Activated CD4-positive, alpha-beta T cell treated with anti-CD3 and anti-CD28 coated beads, Interleukin-2, amount 50 U/mL, for 4 hours (primary cell): ENCODE results near the gene UGCG.
"Not testable (repeated sequence)": the region's sequence is repeated elsewhere in the genome, so short reads cannot be mapped to it uniquely, and the experiment has no call there.

Source experiments
- DNase-seq, 2 experiments: peaks; one replicate each; pipeline ENCODE4 v3.0.0-alpha.2; 2020

The UGCG gene

DNA sequence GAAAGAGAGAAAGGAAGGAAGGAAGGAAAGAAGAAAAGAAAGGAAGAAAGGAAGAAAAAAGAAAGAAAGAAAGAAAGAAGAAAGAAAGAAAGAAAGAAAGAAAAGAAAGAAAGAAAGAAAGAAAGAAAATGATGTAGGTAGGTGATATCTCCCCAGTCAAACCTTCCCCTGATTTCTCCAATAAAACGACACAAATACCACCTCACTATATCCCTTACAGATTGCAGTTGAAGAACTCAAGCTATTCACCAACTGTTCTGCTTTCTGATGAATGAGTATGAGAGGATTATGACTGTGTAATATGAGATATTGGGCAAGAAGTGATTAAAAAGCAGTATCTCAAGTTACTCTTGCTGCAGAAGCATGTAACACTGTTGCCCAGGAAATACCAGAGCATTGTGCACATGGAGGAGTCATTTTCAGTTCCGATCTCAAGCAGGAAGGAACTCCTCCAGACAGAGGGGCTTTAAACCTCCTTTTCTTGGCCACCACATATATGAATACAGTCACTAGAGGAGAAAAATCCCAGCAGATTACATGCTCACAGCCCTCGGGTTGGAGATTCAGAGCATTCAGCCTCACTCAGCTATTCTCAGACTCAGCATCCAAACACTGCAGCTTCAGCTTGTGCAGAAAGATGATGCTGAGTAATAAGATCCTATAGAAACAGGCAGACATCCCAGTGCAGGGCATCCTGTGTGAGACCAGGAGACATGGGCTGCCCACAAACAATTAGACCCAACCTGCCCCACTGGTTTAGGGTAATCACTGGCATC lies 61.4 kb downstream of the UGCG start:
- DNase-seq: no peak

GRCh38 chr9:111959468-111960359 lies 63.1 kb downstream of the UGCG start:
- no peak for DNase-seq

DNA sequence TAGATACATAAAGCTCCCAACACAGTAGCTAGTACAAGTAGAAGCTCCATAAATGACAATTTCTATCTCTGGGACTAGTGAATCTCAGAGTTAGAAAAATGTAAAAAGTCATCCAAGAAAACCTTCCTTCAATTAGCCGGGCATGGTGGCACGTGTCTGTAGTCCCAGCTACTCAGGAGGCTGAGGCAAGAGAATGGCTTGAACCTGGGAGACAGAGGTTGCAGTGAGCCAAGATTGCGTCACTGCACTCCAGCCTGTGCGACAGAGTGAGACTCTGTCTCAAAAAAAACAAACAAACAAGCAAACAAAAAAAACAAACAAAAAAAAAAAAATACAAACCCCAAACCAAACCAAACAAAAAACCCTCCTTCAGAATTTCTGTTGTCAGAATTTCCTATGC lies 63.9 kb downstream of the UGCG start:
- not testable (repeated sequence) for DNase-seq

DNA sequence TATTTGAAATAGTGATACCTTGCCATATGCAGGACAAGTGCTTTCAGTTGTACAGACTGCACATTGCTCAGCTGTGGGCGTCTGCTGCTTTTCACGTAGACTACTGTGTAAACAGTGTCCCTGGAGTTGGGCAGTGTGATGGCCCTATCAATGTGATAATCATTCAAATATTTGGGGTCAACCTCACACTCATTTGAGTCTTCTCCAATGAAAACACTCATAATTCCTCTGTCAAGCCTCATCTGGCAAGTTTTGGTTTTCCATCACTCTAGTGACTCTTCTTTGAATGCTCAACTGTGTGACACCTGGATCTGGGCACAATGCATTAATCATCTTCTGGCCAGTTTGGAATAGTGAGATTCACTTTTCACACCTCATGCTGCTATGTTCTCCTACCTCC lies 64.4 kb downstream of the UGCG start:
- no peak for DNase-seq

DNA sequence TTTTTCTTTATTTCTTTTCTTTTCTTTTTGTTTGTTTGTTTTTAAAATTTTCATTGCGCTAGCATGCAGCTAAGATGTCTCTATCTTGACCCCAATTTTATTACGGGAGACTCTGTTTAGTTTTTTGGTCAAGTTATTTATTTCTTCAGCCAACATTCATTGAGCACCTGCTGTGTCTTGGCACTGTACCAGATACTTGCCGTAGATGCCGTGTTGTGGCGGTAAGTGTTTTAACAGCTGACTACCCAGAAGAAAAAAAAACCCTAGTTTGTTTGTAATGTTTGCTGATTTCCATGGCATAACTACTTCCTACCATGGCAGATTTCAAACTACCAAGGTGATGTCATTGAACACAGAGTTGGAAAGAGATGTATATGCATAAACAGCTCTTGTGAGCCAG lies 65.0 kb downstream of the UGCG start:
- DNase-seq: no peak

DNA sequence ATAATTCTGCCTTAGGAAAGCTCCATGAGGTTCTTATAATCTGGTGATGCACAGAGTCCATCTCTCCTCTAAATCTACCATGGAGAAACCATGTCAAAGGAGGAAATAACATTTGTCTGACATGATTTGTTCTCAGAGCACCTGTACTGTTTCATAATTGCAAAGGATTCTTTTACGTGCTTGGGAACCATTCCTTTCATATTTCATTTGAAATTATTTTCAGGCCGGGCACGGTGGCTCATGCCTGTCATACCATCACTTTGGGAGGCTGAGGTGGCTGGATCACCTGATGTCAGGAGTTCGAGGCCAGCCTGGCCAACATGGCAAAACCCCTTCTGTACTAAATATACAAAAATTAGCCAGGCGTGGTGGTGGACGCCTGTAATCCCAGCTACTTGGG lies 65.4 kb downstream of the UGCG start:
- DNase-seq: no peak

DNA sequence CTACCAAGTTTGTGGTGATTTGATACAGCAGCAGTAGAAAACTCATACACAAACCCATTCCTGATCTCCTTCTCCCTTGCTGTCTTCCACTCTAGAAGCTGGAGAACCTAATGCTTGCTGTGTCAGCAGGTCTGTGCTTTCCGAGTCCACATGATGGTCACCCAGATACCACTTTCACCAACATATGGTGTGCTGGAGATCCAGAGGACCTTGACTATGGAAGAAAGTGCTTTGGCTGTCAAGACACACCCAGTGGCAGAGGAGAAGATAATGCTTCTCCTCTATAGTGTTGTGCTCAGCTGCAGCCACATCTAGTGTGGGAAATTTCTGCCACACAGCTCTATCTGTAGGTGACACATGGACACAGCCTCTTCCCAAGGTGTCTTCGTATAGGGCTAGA lies 67.4 kb downstream of the UGCG start:
- no peak for DNase-seq

DNA sequence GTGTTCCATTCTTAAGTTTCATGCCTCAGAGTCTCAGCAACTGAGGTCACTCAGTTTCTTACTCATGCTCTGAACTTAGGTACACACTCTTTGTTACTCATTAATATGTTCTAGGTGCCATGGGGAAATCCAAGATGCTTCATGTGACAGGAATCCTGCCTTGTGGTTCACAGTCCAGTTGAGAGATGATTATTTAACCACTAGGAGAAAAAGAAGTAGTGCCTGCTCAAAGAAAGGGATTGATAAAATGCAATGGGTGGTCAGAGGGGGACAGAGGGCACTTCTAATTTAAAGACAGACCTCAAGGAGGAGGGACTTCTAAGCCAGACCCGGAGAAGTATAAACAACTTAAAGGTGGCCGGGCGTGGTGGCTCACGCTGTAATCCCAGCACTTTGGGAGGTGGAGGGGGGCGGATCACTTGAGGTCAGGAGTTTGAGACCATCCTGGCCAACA lies 69.0 kb downstream of the UGCG start:
- no peak for DNase-seq

DNA sequence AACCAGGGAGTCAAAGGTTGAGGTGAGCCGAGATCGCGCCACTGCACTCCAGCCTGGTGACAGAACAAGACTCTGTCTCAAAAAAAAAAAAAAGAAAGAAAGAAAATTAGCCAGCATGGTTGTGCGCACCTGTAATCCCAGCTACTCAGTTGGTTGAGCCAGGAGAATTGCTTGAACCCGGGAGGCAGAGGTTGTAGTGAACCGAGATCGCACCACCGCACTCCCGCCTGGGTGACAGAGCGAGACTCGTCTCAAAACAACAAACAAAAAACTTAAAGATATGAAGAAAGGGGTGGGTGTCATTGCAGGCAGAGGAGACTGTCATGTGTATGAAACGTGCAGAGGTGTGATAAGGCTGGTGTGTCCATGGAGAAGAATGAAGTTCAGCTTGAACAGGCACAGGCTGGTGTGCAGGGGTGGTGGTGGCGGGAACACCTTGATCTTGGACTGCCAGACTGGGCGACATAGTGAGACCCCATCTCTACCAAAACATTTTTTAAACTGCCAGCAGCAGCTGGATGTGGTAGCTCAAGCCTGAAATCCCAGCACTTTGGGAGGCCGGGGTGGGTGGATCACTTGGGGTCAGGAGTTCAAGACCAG lies 69.6 kb downstream of the UGCG start:
- DNase-seq: no peak

DNA sequence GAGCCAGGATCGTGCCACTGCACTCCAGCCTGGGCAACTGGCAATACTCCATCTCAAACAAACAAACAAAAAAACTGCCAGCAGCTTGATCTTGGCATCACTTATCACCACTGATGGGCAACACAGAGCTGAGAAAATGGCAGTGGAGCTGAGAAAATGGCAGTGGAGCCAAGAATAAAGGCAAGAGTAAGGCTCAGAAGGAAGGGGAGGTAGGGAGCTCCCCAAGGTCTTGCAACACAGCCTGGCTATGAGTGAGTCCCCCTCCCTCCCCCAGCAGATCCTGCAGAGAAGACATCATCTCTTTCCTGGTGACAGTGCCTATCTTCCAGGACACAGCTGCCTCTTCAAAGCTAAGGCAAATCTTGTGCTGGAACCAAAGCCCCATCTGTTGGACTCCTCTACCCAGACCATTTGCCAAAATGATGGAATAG lies 70.3 kb downstream of the UGCG start:
- DNase-seq: no peak

GRCh38 chr9:111967621-111968020 lies 71.0 kb downstream of the UGCG start:
- no peak for DNase-seq

GRCh38 chr9:111969061-111969460 lies 72.4 kb downstream of the UGCG start:
- no peak for DNase-seq

DNA sequence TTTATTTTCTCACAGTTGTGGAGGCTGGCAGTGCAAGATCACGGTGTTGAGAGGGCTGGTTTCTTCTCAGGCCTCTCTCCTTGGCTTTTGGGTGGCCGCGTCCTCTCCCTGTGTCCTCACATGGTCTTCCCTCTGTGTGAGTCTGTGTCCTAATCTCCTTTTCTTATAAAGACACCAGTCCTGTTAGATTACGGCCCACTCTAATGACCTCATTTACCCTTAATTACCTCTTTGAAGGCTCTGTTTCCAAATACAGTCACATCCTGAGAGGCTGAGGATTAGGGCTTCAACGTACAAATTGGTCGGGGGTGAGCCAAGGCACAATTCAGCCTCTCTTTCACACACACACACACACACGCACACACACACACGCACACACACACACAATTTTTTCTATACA lies 73.0 kb downstream of the UGCG start:
- no peak for DNase-seq

GRCh38 chr9:111970827-111971226 lies 74.2 kb downstream of the UGCG start:
- DNase-seq: no peak

DNA sequence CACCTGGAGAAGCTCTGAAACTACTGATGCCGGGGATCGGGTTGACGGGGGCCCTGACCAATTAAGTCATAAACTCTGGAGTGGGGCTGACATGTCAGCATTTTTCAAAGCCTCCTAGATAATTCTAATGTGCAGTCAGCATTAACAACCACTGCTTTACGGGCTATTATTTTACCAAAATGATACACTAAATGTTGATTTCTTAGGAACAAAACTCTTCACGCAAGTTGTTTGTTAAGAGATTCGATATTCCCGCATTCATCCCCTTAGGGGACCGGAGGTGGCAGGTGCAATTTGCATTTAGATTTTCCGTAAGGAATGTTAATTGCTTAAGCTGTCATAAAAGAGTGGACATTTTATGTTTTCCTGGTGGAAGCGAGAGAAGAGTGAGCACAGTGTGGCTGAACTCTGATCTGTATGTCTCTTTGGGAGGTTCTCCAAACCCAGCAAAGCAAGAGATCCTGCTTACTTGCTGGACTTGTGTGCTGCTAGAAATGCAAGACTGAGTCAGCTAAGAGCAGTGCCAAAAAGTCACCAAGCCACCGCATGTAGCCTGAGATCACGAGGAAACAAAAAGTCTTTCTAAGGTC lies 77.6 kb downstream of the UGCG start:
- DNase-seq: no peak

DNA sequence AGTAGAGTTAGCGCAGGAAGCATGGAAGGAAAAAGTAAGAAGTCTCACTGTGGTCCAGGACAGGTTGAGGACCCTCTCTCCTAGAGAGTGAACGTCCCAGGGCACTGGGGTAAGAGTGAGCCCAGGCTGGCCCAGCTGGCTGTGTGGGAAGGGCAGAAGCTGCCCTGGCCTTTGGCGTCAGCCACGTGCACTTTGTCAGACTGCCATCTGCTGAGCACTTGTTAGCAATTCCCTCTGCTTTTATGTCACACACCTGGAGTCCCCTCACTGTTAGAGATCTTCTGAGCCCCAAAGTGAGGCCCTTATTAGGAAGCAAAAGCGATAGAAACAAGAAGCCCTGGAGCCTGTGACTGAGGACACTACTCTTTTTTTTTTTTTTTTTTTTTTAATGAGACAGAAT lies 79.1 kb downstream of the UGCG start:
- DNase-seq: no peak

GRCh38 chr9:111978616-111979015 lies 82.0 kb downstream of the UGCG start:
- DNase-seq: no peak

GRCh38 chr9:111979561-111979960 lies 82.9 kb downstream of the UGCG start:
- no peak for DNase-seq

DNA sequence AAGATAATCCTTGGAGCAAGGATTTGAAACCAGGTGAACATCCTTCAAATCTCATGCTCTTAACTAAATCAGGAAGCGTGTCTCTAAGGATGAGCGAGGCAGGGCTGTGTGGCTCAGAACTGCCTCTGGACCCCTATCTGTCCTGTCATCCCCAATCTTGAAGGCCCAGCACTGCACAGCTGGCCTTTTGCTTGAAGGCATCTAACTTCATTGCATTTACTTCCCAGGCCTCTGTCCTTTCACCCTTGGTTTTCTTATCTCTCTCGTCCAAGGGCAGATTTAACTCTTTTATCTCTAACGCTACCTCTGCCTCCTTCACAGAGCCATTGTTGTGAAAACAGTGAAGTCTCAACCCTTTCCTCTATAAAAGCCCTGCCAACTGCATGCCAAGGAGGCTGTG lies 83.8 kb downstream of the UGCG start:
- no peak for DNase-seq

GRCh38 chr9:111983484-111983908 lies 86.9 kb downstream of the UGCG start:
- DNase-seq: no peak

DNA sequence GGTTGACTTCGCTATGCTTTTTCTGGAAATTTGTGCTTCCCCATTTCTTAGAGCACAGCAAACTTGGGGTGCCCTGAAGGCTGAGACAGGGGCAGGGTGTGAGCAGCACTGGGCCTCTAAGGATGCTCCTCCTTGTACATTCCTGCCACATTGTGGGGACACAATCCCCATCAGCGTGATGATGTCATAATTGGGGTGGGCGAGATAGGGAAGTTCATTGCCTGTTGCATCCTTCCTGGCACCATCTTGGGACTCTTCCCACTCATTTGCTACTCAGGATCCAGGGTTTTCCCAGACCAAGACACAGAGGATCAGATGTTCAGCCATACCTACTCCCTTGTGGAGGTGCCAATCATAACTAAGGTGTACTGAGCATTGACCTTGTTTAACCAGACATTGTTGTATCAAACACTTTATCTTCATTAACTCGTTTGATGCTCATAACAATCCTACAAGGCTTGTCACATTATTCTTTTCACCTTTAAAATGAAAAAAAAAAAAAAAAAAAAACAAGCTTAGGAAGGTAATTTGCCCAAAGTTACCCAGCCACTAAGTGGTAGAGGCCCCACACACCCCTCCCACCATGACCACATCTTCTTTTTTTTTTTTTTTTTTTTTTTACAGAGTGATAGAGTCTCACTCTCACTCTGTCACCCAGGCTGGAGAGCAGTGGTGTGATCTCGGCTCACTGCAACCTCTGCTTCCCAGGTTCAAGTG lies 87.6 kb downstream of the UGCG start:
- no peak for DNase-seq
